ENCODE results near the gene ADGRV1.
"Not testable (repeated sequence)": the region's sequence is repeated elsewhere in the genome, so short reads cannot be mapped to it uniquely, and the experiment has no call there.

Gene ADGRV1

DNA sequence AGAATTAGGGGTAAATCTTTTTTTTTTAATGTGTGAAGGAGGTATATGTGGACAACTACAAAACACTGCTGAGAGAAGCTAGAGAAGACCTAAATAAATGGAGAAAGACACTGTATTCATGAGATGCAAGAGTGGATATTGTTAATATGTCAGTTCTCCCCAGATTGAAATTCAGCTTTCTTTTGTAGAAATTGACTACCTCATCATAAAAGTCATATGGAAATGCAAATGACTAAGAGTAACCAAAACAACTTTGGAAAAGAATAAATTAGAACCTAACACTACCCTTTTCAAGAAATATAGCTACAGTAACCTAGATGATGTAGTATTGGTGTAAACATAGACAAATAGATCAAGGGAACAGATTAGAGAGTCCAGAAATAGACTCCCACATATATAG, 400.7 kb downstream of the ADGRV1 start:
- no peaks in the 10 kb centered on the region for H3K36me3 ChIP-seq (ENCODE audit: control insufficient read depth in 1 of 2, insufficient read depth in 2 of 2, low read length in 2 of 2)

DNA sequence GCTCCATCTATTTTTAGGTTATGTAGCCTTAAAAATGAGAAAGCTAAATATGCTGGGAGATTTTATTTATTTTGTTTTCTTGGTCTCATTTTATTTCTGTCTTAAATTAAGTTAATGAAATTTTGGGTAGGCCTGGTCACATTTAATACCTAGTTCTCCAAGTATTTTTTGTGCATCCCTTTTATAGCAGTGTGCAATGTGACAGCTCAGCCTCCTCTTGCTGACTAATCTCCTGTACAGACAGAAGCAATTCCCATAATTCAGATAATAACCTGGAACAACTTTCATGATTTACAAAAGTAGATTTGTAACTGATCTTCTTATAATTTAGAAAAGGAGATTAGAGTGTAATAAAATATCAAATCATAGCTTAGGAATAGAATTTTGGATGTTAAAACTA, 403.9 kb downstream of the ADGRV1 start:
- Histone ChIP-seq H3K4me1 (ENCODE audit: control insufficient read depth in 1 of 2, insufficient read depth in 2 of 2, low read length in 2 of 2) (no peaks in the 10 kb centered on the region), H3K4me3 (ENCODE audit: low read depth in 1 of 2, low read length in 2 of 2) (no peak overlapping the region), H3K27ac (ENCODE audit: low read length) (no peak overlapping the region), H3K36me3 (ENCODE audit: control insufficient read depth in 1 of 2, insufficient read depth in 2 of 2, low read length in 2 of 2) (no peaks in the 10 kb centered on the region), H3K9me3 (ENCODE audit: control insufficient read depth in 1 of 2, low read length in 2 of 2) (no peaks in the 10 kb centered on the region), H3K27me3 (ENCODE audit: low read depth, low read length) (no peaks in the 10 kb centered on the region)

More for the DNA sequence above, 400.7 kb downstream of the ADGRV1 start:
- no peaks in the 10 kb centered on the region for H3K27me3 ChIP-seq (ENCODE audit: low read depth, low read length)
- H3K4me1 ChIP-seq (ENCODE audit: control insufficient read depth in 1 of 2, insufficient read depth in 2 of 2, low read length in 2 of 2): no peaks in the 10 kb centered on the region
- no peak overlapping the region for H3K4me3 ChIP-seq (ENCODE audit: low read depth in 1 of 2, low read length in 2 of 2)
- no peak overlapping the region for H3K27ac ChIP-seq (ENCODE audit: low read length)
- H3K9me3 ChIP-seq (ENCODE audit: control insufficient read depth in 1 of 2, low read length in 2 of 2): no peaks in the 10 kb centered on the region

- Histone ChIP-seq H3K27me3 (ENCODE audit: low read depth, low read length) (no peaks in the 10 kb centered on the region), H3K4me1 (ENCODE audit: control insufficient read depth in 1 of 2, insufficient read depth in 2 of 2, low read length in 2 of 2) (no peaks in the 10 kb centered on the region), H3K27ac (ENCODE audit: low read length) (no peak overlapping the region), H3K4me3 (ENCODE audit: low read depth in 1 of 2, low read length in 2 of 2) (no peak overlapping the region), H3K9me3 (ENCODE audit: control insufficient read depth in 1 of 2, low read length in 2 of 2) (no peaks in the 10 kb centered on the region), H3K36me3 (ENCODE audit: control insufficient read depth in 1 of 2, insufficient read depth in 2 of 2, low read length in 2 of 2) (no peaks in the 10 kb centered on the region)
Observed at GRCh38 chr5:90965110-90965685, 406.6 kb downstream of the ADGRV1 start.

- no peaks in the 10 kb centered on the region for H3K36me3 ChIP-seq (ENCODE audit: control insufficient read depth in 1 of 2, insufficient read depth in 2 of 2, low read length in 2 of 2)
- no peak overlapping the region for H3K27ac ChIP-seq (ENCODE audit: low read length)
- H3K9me3 ChIP-seq (ENCODE audit: control insufficient read depth in 1 of 2, low read length in 2 of 2): no peaks in the 10 kb centered on the region
- H3K4me3 ChIP-seq (ENCODE audit: low read depth in 1 of 2, low read length in 2 of 2): no peak overlapping the region
- H3K4me1 ChIP-seq (ENCODE audit: control insufficient read depth in 1 of 2, insufficient read depth in 2 of 2, low read length in 2 of 2): no peaks in the 10 kb centered on the region
- no peaks in the 10 kb centered on the region for H3K27me3 ChIP-seq (ENCODE audit: low read depth, low read length)
Observed at GRCh38 chr5:90967443-90967842, 408.8 kb downstream of the ADGRV1 start.

GRCh38 chr5:90967851-90968250, 409.3 kb downstream of the ADGRV1 start:
- H3K36me3 ChIP-seq (ENCODE audit: control insufficient read depth in 1 of 2, insufficient read depth in 2 of 2, low read length in 2 of 2): no peaks in the 10 kb centered on the region
- H3K27me3 ChIP-seq (ENCODE audit: low read depth, low read length): no peaks in the 10 kb centered on the region
- H3K4me3 ChIP-seq (ENCODE audit: low read depth in 1 of 2, low read length in 2 of 2): no peak overlapping the region
- H3K4me1 ChIP-seq (ENCODE audit: control insufficient read depth in 1 of 2, insufficient read depth in 2 of 2, low read length in 2 of 2): no peaks in the 10 kb centered on the region
- no peak overlapping the region for H3K27ac ChIP-seq (ENCODE audit: low read length)
- no peaks in the 10 kb centered on the region for H3K9me3 ChIP-seq (ENCODE audit: control insufficient read depth in 1 of 2, low read length in 2 of 2)

DNA sequence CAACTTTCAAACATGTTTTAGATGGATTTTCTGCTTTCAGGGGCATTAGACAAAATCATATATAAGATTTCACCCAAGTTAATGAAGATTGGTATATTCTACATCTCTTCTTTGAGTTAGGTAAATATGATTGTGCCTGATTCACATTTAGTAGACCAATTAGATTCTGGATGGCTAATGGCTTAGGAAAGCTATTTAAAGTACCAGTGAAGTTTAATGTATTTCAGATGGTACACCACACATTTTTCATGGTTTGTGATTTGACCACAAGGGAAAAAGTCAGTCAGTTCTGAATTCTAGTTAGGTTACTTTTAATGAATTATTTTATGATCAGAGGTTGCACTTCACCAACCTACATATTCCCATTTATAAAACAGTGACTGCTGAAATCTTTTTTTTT, 409.7 kb downstream of the ADGRV1 start:
- Histone ChIP-seq H3K36me3 (ENCODE audit: control insufficient read depth in 1 of 2, insufficient read depth in 2 of 2, low read length in 2 of 2) (no peaks in the 10 kb centered on the region), H3K9me3 (ENCODE audit: control insufficient read depth in 1 of 2, low read length in 2 of 2) (no peaks in the 10 kb centered on the region), H3K4me3 (ENCODE audit: low read depth in 1 of 2, low read length in 2 of 2) (no peak overlapping the region), H3K27me3 (ENCODE audit: low read depth, low read length) (no peaks in the 10 kb centered on the region), H3K27ac (ENCODE audit: low read length) (no peak overlapping the region), H3K4me1 (ENCODE audit: control insufficient read depth in 1 of 2, insufficient read depth in 2 of 2, low read length in 2 of 2) (no peaks in the 10 kb centered on the region)

- H3K4me3 ChIP-seq (ENCODE audit: low read depth in 1 of 2, low read length in 2 of 2); H3K36me3 ChIP-seq (ENCODE audit: control insufficient read depth in 1 of 2, insufficient read depth in 2 of 2, low read length in 2 of 2); H3K27me3 ChIP-seq (ENCODE audit: low read depth, low read length); H3K4me1 ChIP-seq (ENCODE audit: control insufficient read depth in 1 of 2, insufficient read depth in 2 of 2, low read length in 2 of 2); H3K27ac ChIP-seq (ENCODE audit: low read length); H3K9me3 ChIP-seq (ENCODE audit: control insufficient read depth in 1 of 2, low read length in 2 of 2): not testable (repeated sequence)
Observed at GRCh38 chr5:90969945-90970344, 411.3 kb downstream of the ADGRV1 start.

- Histone ChIP-seq H3K4me3 (ENCODE audit: low read depth in 1 of 2, low read length in 2 of 2) (no peak overlapping the region), H3K36me3 (ENCODE audit: control insufficient read depth in 1 of 2, insufficient read depth in 2 of 2, low read length in 2 of 2) (no peaks in the 10 kb centered on the region), H3K27ac (ENCODE audit: low read length) (no peak overlapping the region), H3K9me3 (ENCODE audit: control insufficient read depth in 1 of 2, low read length in 2 of 2) (no peaks in the 10 kb centered on the region), H3K27me3 (ENCODE audit: low read depth, low read length) (no peaks in the 10 kb centered on the region), H3K4me1 (ENCODE audit: control insufficient read depth in 1 of 2, insufficient read depth in 2 of 2, low read length in 2 of 2) (no peaks in the 10 kb centered on the region)
Observed at GRCh38 chr5:90981177-90981576, 422.6 kb downstream of the ADGRV1 start.

GRCh38 chr5:90981821-90982220, 423.2 kb downstream of the ADGRV1 start:
- Histone ChIP-seq H3K27ac (ENCODE audit: low read length) (no peak overlapping the region), H3K4me1 (ENCODE audit: control insufficient read depth in 1 of 2, insufficient read depth in 2 of 2, low read length in 2 of 2) (no peaks in the 10 kb centered on the region), H3K4me3 (ENCODE audit: low read depth in 1 of 2, low read length in 2 of 2) (no peak overlapping the region), H3K9me3 (ENCODE audit: control insufficient read depth in 1 of 2, low read length in 2 of 2) (no peaks in the 10 kb centered on the region), H3K27me3 (ENCODE audit: low read depth, low read length) (no peaks in the 10 kb centered on the region), H3K36me3 (ENCODE audit: control insufficient read depth in 1 of 2, insufficient read depth in 2 of 2, low read length in 2 of 2) (no peaks in the 10 kb centered on the region)

GRCh38 chr5:90982576-90982975, 424.0 kb downstream of the ADGRV1 start:
- H3K27ac ChIP-seq (ENCODE audit: low read length): no peak overlapping the region
- H3K4me1 ChIP-seq (ENCODE audit: control insufficient read depth in 1 of 2, insufficient read depth in 2 of 2, low read length in 2 of 2): no peaks in the 10 kb centered on the region
- no peaks in the 10 kb centered on the region for H3K9me3 ChIP-seq (ENCODE audit: control insufficient read depth in 1 of 2, low read length in 2 of 2)
- H3K4me3 ChIP-seq (ENCODE audit: low read depth in 1 of 2, low read length in 2 of 2): no peak overlapping the region
- no peaks in the 10 kb centered on the region for H3K36me3 ChIP-seq (ENCODE audit: control insufficient read depth in 1 of 2, insufficient read depth in 2 of 2, low read length in 2 of 2)
- no peaks in the 10 kb centered on the region for H3K27me3 ChIP-seq (ENCODE audit: low read depth, low read length)

- H3K9me3 ChIP-seq (ENCODE audit: control insufficient read depth in 1 of 2, low read length in 2 of 2): no peaks in the 10 kb centered on the region
- H3K4me1 ChIP-seq (ENCODE audit: control insufficient read depth in 1 of 2, insufficient read depth in 2 of 2, low read length in 2 of 2): no peaks in the 10 kb centered on the region
- no peaks in the 10 kb centered on the region for H3K27me3 ChIP-seq (ENCODE audit: low read depth, low read length)
- H3K27ac ChIP-seq (ENCODE audit: low read length): no peak overlapping the region
- no peaks in the 10 kb centered on the region for H3K36me3 ChIP-seq (ENCODE audit: control insufficient read depth in 1 of 2, insufficient read depth in 2 of 2, low read length in 2 of 2)
- H3K4me3 ChIP-seq (ENCODE audit: low read depth in 1 of 2, low read length in 2 of 2): no peak overlapping the region
Observed at GRCh38 chr5:90983148-90983547, 424.6 kb downstream of the ADGRV1 start.

- Histone ChIP-seq H3K9me3 (ENCODE audit: control insufficient read depth in 1 of 2, low read length in 2 of 2) (no peaks in the 10 kb centered on the region), H3K4me3 (ENCODE audit: low read depth in 1 of 2, low read length in 2 of 2) (no peak overlapping the region), H3K4me1 (ENCODE audit: control insufficient read depth in 1 of 2, insufficient read depth in 2 of 2, low read length in 2 of 2) (no peaks in the 10 kb centered on the region), H3K36me3 (ENCODE audit: control insufficient read depth in 1 of 2, insufficient read depth in 2 of 2, low read length in 2 of 2) (no peaks in the 10 kb centered on the region), H3K27me3 (ENCODE audit: low read depth, low read length) (no peaks in the 10 kb centered on the region), H3K27ac (ENCODE audit: low read length) (no peak overlapping the region)
Observed at GRCh38 chr5:90983711-90984124, 425.1 kb downstream of the ADGRV1 start.
